Posterior cingulate gyrus (tissue), 11 donors: ENCODE data around the gene STK32B.

Experiments
- DNase-seq, 10 donors: peaks; one replicate each; pipeline versions ENCODE4 v3.0.0 to v3.0.0-alpha.2; 2020 to 2021; ENCODE audit warnings: mixed read lengths in 3 of 10
- intact Hi-C: fragments of 100-400 bp; cut with DNase I; formaldehyde crosslinking; loops from one replicate; pipeline ENCODE4 v1.15.1; 2023

STK32B gene

GRCh38 chr4:5192678-5193077 is 141.4 kb downstream of the STK32B start:
- DNase-seq, result no peak
- intact Hi-C loops, result no loop called here

GRCh38 chr4:5198656-5199541 is 147.6 kb downstream of the STK32B start:
- intact Hi-C loops, result no loop called here
- DNase-seq, result no peak

- DNase-seq, result no peak
- intact Hi-C loops, result no loop called here
These were observed 148.6 kb downstream of the STK32B start for GRCh38 chr4:5199912-5200311.

- DNase-seq, result no peak
- intact Hi-C loops, result no loop called here
These were observed 149.2 kb downstream of the STK32B start for GRCh38 chr4:5200513-5200912.

GRCh38 chr4:5203309-5203992 is 152.2 kb downstream of the STK32B start:
- DNase-seq, result no peak
- intact Hi-C loops, result no loop called here

- DNase-seq, result no peak
- intact Hi-C loops, result no loop called here
These were observed 152.7 kb downstream of the STK32B start for GRCh38 chr4:5203993-5204310.

GRCh38 chr4:5204781-5205180 is 153.5 kb downstream of the STK32B start:
- no peak for DNase-seq
- intact Hi-C loops, result no loop called here

GRCh38 chr4:5206016-5206790 is 154.9 kb downstream of the STK32B start:
- peak; percentile 54 to 96 (median 69) for DNase-seq
- intact Hi-C loops, result no loop called here

GRCh38 chr4:5209862-5210261 is 158.6 kb downstream of the STK32B start:
- intact Hi-C loops, result no loop called here
- no peak for DNase-seq

- intact Hi-C loops, result no loop called here
- no peak for DNase-seq
These were observed 160.1 kb downstream of the STK32B start for GRCh38 chr4:5211282-5211839.

- DNase-seq, result no peak
- intact Hi-C loops, result no loop called here
These were observed 161.2 kb downstream of the STK32B start for GRCh38 chr4:5212255-5213013.

- intact Hi-C loops, result no loop called here
- DNase-seq, result no peak
These were observed 161.9 kb downstream of the STK32B start for GRCh38 chr4:5213087-5213595.

- no peak for DNase-seq
- intact Hi-C loops, result no loop called here
These were observed 164.0 kb downstream of the STK32B start for GRCh38 chr4:5215321-5215720.

GRCh38 chr4:5217421-5217820 is 166.1 kb downstream of the STK32B start:
- no peak for DNase-seq
- intact Hi-C loops, result no loop called here

- intact Hi-C loops, result no loop called here
- peak in 1 of 10 donors; percentile 69 for DNase-seq
These were observed 167.2 kb downstream of the STK32B start for GRCh38 chr4:5218376-5219069.

- DNase-seq, result no peak
- intact Hi-C loops, result no loop called here
These were observed 168.7 kb downstream of the STK32B start for GRCh38 chr4:5220028-5220427.

- DNase-seq, result no peak
- intact Hi-C loops, result no loop called here
These were observed 170.8 kb downstream of the STK32B start for GRCh38 chr4:5222047-5222446.

GRCh38 chr4:5222951-5223350 is 171.7 kb downstream of the STK32B start:
- peak in 3 of 10 donors; percentile 11 to 29 (median 21) for DNase-seq
- intact Hi-C loops, result no loop called here

GRCh38 chr4:5224340-5224739 is 173.1 kb downstream of the STK32B start:
- intact Hi-C loops, result no loop called here
- no peak for DNase-seq
